Activated CD8-positive, alpha-beta memory T cell treated with anti-CD3 and anti-CD28 coated beads, Interleukin-2, amount 50 U/mL, for 24 hours (primary cell): ENCODE measurements around the gene YBX1.
"Not testable (repeated sequence)": the region's sequence is repeated elsewhere in the genome, so short reads cannot be mapped to it uniquely, and the experiment has no call there.

Experiments used
- DNase-seq: peaks from one replicate; pipeline ENCODE4 v3.0.0-alpha.2; 2020; ENCODE audit errors: extremely low read depth

The YBX1 gene

DNA sequence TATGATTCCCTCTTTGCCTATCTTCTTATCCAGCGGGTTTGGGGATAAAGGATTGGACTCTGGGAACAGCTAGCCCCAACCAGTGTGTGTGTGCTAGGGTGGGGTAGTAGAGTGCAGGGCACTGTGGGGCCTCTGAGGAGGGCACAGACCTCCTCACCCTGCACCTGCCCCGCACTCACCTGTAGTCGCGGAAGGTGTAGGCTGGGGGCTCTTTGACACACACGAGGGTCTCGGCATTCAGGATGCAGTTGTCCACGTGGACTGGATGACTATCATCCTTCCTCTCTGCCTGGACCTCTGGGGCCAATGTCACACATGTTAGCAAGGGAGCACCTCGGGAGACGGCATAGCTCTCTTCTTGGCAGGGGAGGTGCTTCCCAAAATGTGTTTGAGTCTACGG, 65.8 kb downstream of the YBX1 start:
- no peak for DNase-seq

DNA sequence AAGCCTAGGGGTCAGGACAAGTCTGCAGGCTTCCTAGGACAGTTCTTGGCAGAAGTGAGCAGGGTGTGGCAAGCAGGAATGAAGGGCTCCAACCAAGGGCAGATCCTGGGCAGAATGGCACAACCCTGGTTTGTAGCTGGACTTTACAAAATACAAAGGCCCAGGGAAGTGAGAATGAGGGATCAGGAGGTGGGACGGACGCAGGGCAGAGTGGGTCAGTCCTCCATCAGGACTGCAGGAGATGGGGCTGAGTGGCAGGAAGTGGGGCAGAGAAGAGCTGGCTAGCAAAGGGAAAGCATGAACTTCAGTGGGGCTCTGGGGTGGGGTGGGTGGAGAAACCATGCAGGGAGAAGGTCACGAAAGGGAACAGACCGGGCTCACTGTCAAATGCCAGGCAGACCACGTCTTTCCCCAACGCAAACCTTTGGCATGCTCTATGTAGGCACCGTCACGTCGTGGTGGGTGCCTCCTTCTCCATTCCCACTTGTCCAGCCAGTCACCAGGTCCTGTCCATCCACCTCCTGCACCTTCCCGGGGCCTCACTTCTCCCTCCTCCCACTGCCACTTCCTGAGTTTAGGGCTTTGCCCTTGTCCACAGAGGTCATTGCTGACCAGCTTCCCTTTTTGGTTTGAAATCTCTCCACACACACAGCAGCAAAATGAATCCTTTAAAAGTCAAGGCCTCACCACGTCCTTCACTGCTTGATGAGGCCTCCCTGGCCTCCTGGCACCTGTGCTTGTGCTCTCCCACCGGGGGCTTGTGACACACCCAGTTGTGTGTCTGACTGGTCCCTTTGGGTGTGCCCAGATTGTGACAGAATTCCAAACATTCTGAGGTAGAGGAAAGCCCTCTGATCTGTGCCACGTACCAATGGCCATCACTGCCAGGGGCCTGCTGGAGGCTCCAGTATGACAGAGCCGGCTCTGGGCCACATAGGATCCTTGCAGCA, 66.5 kb downstream of the YBX1 start:
- DNase-seq: no peak

DNA sequence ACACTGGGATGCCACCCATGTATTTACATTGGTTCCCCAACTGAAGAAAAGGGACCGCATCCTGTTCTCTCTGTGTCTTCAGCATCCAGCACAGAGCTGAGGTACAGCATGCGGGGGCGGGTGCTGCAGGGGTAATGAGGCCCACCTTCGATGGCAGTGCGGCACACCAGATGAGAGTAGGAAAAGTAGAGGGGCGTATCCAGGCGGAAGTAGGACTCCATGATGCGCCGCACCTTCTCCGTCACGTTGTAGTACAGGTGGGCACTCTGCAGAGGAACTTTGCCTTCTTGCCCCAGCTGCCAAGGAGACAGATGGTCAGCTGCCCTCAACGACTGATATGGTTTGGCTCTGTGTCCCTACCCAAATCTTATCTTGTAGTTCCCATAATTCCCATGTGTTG, 67.8 kb downstream of the YBX1 start:
- DNase-seq: no peak

DNA sequence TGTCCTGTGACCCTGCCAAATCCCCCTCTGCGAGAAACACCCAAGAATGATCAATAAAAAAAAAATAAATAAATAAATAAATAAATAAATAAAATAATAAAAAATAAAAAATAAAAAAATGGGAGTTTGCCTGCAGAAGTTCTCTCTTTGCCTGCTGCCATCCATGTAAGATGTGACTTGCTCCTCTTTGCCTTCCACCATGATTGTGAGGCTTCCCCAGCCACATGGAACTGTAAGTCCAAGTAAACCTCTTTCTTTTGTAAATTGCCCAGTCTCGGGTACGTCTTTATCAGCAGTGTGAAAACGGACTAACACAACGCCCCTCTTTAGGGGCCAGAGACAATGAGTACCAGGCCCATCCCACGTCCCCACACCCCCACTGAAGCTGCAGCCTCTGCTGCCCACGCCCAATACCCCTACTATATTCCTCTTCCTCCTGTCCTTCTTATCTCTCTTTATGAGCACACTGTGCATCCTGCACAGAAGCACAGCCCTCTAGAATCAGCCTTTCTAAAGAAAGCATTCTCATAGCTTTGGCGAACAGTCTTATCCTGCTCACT, 69.4 kb downstream of the YBX1 start:
- not testable (repeated sequence) for DNase-seq

DNA sequence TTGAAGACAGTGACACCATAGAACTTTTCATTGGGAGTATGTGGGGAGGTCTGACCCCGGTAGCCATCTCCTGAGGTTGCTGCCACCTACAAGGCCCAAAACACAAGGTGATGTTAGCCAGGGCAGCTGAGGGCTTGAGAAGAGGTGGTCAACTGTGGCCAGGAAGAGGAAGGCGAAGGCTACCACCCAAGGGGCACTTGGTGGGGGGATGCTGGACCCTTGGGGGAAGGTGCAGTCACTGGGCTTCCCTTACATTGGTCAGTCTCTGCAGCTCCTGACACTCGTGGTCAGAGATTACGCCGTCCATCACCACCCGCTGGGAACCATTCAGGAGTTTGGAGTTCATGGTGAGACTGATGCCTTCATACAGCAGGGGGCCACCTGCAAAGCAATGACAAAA, 70.1 kb downstream of the YBX1 start:
- DNase-seq: no peak

DNA sequence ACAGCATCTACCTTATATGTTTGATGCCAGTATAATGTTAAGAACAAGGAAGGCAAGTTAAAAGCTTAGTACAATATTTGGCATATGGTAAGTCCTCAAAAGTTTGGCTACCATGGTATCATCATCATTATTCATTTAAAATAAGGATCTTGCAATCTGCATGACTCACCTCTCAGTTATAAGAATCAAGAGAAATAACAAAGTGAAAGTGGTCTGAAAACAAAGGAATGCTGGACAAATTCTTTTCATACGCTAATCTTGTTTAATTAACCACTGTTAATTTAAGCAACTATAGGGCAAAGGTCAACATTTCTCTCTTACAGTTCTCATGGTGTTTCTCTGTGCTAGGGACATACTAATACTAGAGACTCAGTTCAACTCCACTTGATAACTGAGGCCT, 70.9 kb downstream of the YBX1 start:
- DNase-seq: no peak
